GM18505 (cell line): ENCODE data around the gene FKBP6.
"Not testable (repeated sequence)": the region's sequence is repeated elsewhere in the genome, so short reads cannot be mapped to it uniquely, and the experiment has no call there.

ENCODE experiments used
- ATAC-seq: cut with Tn5 transposase; IDR thresholded peaks from one replicate; pipeline ENCODE4 v1.9.1; 2021; ENCODE audit not compliant: unreplicated experiment
- POLR2A ChIP-seq: IDR thresholded peaks from 4 replicates; pipeline ENCODE4 v1.6.1; 2011; ENCODE audit warnings: borderline replicate concordance; ENCODE audit not compliant: insufficient read depth, insufficient read length; ENCODE audit errors: extremely low read depth

FKBP6 gene

DNA sequence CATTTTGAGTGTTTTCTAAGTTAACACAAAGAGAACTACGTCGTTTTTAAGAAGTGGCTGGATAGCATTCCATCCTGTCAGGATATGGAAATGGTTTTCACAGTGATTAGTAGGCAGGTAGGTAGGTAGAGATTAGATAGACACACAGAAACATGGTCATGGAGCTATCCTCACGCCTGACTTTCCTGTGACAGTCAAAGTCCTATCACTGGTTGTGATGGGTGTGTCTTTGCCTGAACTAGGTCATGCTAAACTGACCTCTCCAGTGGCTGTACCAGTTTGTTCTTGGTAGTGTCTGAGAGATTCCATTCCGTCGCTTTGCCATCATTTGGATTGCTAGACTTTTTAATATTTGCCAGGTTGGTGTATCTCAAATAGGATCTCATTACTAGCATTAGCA lies 28.2 kb downstream of the FKBP6 start:
- no peak for ATAC-seq
- TF ChIP-seq POLR2A = no peak

GRCh38 chr7:73358590-73359275 lies 30.8 kb downstream of the FKBP6 start:
- no peak for TF ChIP-seq POLR2A
- no peak for ATAC-seq

GRCh38 chr7:73359306-73359705 lies 31.3 kb downstream of the FKBP6 start:
- ATAC-seq = no peak
- no peak for TF ChIP-seq POLR2A

DNA sequence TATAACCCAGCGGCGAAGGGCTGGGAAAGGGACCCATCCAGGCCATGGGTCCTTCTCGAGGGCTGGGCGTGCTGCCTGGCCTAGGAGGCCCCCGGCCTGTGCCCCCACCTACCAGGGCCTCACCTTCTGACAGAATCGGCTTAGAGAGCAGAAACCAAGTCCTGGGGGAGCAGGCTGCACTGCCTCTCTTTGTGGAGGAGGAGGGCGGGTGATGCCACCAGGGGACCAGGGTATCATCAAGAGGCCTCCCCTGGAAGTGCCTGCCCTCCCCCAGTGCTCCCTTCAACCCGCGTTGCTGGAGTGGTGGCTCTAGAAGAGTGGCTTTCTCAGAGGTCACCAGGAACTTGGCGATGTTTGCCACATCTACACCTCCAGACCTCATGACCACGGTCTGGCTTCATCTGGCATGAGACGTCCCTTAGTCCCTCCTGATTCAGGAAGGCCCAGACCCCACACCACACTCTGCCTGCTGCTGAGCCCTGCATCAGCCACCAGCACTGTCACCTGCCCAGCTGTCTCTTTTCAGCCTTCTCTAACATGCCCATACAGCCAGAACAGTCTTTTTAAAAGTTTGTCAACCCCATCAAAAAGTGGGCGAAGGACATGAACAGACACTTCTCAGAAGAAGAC lies 31.9 kb downstream of the FKBP6 start:
- no peak for ATAC-seq

DNA sequence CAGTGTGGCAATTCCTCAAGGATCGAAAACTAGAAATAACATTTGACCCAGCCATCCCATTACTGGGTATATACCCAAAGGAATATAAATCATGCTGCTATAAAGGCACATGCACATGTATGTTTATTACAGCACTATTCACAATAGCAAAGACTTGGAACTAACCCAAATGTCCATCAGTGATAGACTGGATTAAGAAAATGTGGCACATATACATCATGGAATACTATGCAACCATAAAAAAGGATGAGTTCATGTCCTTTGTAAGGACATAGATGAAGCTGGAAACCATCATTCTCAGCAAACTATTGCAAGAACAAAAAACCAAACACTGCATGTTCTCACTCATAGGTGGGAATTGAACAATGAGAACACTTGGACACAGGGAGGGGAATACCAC lies 32.6 kb downstream of the FKBP6 start:
- not testable (repeated sequence) for ATAC-seq

More for the DNA sequence above, 31.9 kb downstream of the FKBP6 start:
- no peak for TF ChIP-seq POLR2A

GRCh38 chr7:73363225-73364005 lies 35.5 kb downstream of the FKBP6 start:
- ATAC-seq = no peak
- TF ChIP-seq POLR2A = no peak

- TF ChIP-seq POLR2A = no peak
- ATAC-seq = no peak
These were observed 36.2 kb downstream of the FKBP6 start for GRCh38 chr7:73364006-73364728.

GRCh38 chr7:73366127-73366526 lies 38.2 kb downstream of the FKBP6 start:
- no peak for TF ChIP-seq POLR2A
- ATAC-seq = no peak

DNA sequence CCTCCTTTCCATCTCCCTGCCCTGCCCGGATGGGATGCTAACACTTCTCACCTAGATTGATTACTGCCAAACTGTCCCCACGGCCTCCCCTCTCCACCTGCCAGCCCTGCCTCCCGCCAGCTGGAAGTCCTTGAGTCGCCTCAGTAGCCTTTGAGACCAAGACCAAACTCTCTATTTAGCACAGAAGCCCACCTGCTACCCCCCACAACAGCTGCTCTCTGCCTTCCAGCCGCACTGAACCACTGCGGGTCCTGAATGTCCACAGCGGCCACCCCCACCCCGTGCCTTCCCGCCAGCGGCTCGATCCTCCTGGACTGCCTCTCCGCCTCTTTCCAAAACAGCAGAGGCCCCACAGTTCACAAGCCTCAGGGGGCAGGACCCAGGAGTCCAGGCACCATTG lies 39.0 kb downstream of the FKBP6 start:
- no peak for ATAC-seq
- no peak for TF ChIP-seq POLR2A

DNA sequence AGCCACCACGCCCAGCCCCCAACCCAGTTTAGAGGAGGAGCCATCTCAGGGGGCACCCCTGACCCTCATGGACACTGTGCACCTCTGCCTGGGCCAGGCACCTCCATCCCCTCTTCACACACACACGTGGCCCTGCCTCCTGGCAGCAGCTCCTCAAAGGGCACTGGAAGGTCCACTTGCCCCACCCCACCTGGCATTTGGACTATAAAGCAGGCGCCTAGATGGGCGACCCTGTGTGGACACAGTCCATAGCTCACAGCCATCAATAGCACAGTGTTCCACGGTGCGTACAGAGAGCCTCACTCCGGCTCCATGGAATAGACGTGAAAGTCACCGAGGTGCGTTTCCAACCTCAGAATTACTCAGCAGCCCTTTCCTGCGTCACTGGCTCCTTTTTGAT lies 41.0 kb downstream of the FKBP6 start:
- ATAC-seq = no peak
- TF ChIP-seq POLR2A = no peak

DNA sequence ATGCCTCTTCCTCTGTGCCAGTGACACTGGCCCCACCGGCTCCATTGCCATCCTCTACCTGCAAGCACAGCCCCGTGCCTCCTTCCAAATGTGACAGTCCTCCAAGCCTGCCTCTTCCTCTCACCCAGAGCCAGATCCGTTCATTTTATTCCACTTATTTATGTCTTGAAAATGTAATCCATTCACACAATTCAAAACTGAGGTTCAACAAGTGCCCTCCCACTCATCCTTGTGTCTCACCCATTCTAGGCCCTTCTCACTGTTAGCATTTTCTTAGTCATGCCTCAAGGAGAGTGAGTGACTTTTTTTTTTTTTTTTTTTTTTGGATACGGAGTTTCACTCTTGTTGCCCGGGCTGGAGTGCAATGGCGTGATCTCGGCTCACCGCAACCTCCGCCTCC lies 41.7 kb downstream of the FKBP6 start:
- ATAC-seq = no peak
- TF ChIP-seq POLR2A = no peak

DNA sequence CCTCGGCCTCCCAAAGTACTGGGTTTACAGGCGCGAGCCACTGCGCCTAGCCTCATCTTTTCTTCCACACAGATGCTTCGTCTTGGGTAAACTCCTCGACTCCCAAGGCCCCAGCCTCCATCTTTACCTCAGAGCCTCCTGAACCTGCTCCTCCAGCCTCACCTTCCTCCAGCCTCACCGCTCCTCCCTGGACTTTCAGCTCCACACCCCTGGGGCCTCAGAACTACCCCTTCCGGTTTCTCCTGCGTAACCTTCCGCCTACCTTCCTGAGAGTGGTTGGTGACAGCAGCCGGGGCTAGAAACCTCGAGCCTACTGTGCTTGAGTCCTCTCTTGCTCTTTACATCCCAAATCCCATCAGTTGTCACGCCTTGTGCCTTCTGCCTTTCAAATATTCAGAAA lies 45.8 kb downstream of the FKBP6 start:
- no peak for ATAC-seq
- TF ChIP-seq POLR2A = no peak

DNA sequence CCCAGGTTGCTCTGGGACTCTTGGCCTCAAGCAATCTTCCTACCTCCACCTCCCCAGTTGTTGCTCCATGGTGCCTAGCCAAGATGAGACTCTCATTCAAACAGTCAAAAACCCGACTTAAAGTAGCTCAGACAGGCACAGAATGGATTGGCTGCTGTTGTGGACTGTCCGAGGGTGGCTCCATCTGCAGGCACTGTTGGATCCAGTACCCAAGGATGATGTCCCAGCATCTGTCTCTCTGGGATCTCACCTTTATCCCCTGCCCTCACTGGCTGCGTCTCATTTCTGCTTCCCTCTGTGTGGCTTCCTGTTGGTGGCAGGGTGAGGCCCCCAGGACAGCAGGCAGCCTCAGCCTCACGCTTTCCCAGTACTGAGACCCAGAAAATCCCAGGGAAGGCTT lies 48.3 kb downstream of the FKBP6 start:
- ATAC-seq = not testable (repeated sequence)

- ATAC-seq = no peak
- no peak for TF ChIP-seq POLR2A
These were observed 48.9 kb downstream of the FKBP6 start for GRCh38 chr7:73376671-73377412.

- not testable (repeated sequence) for ATAC-seq
These were observed 49.6 kb downstream of the FKBP6 start for GRCh38 chr7:73377413-73378200.
